ENCODE data around the gene KMT2D. TPM values are rescaled to one million over a fixed set of nuclear protein-coding genes. Genes with fewer than 3 reads are reported as not detected.
A peak's percentile ranks its signal among the peaks of the same experiment; 100 is the strongest.

The KMT2D gene
- total and polyA plus RNA-seq, 3 donors from 2014 or later, result 67.1 to 169 (median 148) TPM

GRCh38 chr12:49052451-49053208 lies 8.0 kb downstream of the KMT2D start:
- WGBS, 2 donors, result 86 to 88% methylated on average over 16 of the region's 16 CpGs
- H3K27me3 ChIP-seq, result no peaks in the 10 kb centered on the region
- no peak overlapping the region for H3K4me3 ChIP-seq
- H3K36me3 ChIP-seq (ENCODE audit: low read depth, missing control alignments), result no peaks in the 10 kb centered on the region
- H3K9me3 ChIP-seq, result no peaks in the 10 kb centered on the region
- intact Hi-C loops (cut with DNase I; ENCODE audit: low total_unique reads), result no loop called here
- H3K4me1 ChIP-seq, result peaks cover 27% of the 10 kb centered on the region
- TF ChIP-seq CTCF (IDR thresholded peaks at IDR 0.05) (peak in 1 of 3 experiments; percentile 11), POLR2A (IDR thresholded peaks at IDR 0.05) (no peak)
- no peak overlapping the region for H3K27ac ChIP-seq
- no peak for DNase-seq

GRCh38 chr12:49051777-49052438 lies 8.7 kb downstream of the KMT2D start:
- no peak for DNase-seq
- H3K36me3 ChIP-seq (ENCODE audit: low read depth, missing control alignments), result no peaks in the 10 kb centered on the region
- H3K27ac ChIP-seq, result no peak overlapping the region
- no peaks in the 10 kb centered on the region for H3K27me3 ChIP-seq
- intact Hi-C loops (cut with DNase I; ENCODE audit: low total_unique reads), result no loop called here
- TF ChIP-seq CTCF (IDR thresholded peaks at IDR 0.05) (no peak), POLR2A (IDR thresholded peaks at IDR 0.05) (no peak)
- peaks cover 19% of the 10 kb centered on the region for H3K4me1 ChIP-seq
- no peaks in the 10 kb centered on the region for H3K9me3 ChIP-seq
- 83 to 91% methylated on average over 17 to 20 of the region's 20 CpGs for WGBS, 2 donors
- H3K4me3 ChIP-seq, result no peak overlapping the region

- intact Hi-C loops (cut with DNase I; ENCODE audit: low total_unique reads), result no loop called here
- 91 to 94% methylated on average over 17 to 18 of the region's 18 CpGs for WGBS, 2 donors
- no peaks in the 10 kb centered on the region for H3K27me3 ChIP-seq
- no peaks in the 10 kb centered on the region for H3K9me3 ChIP-seq
- TF ChIP-seq CTCF (IDR thresholded peaks at IDR 0.05) (no peak), POLR2A (IDR thresholded peaks at IDR 0.05) (no peak)
- no peak overlapping the region for H3K27ac ChIP-seq
- H3K36me3 ChIP-seq (ENCODE audit: low read depth, missing control alignments), result no peaks in the 10 kb centered on the region
- no peak overlapping the region for H3K4me3 ChIP-seq
- H3K4me1 ChIP-seq, result peaks cover 14% of the 10 kb centered on the region
- DNase-seq, result no peak
Measured at GRCh38 chr12:49051373-49051764, 9.2 kb downstream of the KMT2D start.

- no peak for DNase-seq
- intact Hi-C loops (cut with DNase I; ENCODE audit: low total_unique reads), result no loop called here
- Histone ChIP-seq H3K36me3 (ENCODE audit: low read depth, missing control alignments) (no peaks in the 10 kb centered on the region), H3K4me3 (no peak overlapping the region), H3K27ac (no peak overlapping the region), H3K9me3 (no peaks in the 10 kb centered on the region), H3K4me1 (peaks cover 8% of the 10 kb centered on the region), H3K27me3 (no peaks in the 10 kb centered on the region)
- TF ChIP-seq CTCF (IDR thresholded peaks at IDR 0.05) (no peak), POLR2A (IDR thresholded peaks at IDR 0.05) (no peak)
- WGBS, 2 donors, result 86% methylated on average over 10 to 13 of the region's 13 CpGs
Measured at GRCh38 chr12:49050507-49051372, 9.9 kb downstream of the KMT2D start.

Data from testis (tissue), 3 donors.